ENCODE data around the gene IL4I1.

The IL4I1 gene

GRCh38 chr19:49875857-49876421 is 20.7 kb downstream of the IL4I1 start:
- no peak for TF ChIP-seq ZFX (IDR thresholded peaks at IDR 0.05; ENCODE audit: borderline replicate concordance)
- TF ChIP-seq, protein P1, sequence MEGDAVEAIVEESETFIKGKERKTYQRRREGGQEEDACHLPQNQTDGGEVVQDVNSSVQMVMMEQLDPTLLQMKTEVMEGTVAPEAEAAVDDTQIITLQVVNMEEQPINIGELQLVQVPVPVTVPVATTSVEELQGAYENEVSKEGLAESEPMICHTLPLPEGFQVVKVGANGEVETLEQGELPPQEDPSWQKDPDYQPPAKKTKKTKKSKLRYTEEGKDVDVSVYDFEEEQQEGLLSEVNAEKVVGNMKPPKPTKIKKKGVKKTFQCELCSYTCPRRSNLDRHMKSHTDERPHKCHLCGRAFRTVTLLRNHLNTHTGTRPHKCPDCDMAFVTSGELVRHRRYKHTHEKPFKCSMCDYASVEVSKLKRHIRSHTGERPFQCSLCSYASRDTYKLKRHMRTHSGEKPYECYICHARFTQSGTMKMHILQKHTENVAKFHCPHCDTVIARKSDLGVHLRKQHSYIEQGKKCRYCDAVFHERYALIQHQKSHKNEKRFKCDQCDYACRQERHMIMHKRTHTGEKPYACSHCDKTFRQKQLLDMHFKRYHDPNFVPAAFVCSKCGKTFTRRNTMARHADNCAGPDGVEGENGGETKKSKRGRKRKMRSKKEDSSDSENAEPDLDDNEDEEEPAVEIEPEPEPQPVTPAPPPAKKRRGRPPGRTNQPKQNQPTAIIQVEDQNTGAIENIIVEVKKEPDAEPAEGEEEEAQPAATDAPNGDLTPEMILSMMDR (IDR thresholded peaks at IDR 0.05), result no peak
- peak overlapping the region; percentile 97 for H3K27ac ChIP-seq

- TF ChIP-seq, protein P1 (IDR thresholded peaks at IDR 0.05), result no peak
- TF ChIP-seq ZFX (IDR thresholded peaks at IDR 0.05; ENCODE audit: borderline replicate concordance), result no peak
- H3K27ac ChIP-seq, result peak overlapping the region; percentile 97
These were observed 21.5 kb downstream of the IL4I1 start for GRCh38 chr19:49875177-49875576.

DNA sequence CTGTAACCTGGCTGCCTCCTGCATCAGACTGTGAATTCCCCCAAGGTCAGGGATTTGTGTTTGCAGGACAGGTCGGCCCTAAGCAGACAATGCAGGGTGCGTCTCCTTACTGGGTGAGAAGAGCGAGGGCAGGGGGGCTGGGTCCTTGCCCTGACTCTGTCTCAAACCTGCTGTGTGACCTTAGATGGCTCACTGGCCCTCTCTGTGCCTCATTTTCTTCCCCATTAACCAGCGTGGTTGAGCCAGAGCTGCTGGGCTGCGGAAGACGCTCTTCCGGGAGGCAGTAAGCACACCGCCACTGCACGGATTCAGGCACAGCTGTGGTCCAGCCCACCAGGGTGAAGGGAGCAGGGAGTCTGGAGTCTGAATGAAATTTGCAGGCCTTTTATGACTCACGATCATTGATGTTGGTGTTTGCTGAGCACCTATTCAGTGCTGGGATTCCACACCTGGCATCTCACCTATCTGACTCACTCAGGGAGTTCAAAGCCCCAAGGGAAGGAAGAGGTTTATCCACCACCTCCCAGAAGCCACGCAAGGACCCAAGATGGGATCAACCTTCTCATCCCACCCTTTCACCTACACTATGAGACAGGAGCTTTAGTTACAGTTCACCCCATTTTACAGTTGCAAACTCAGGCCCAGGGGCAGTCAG is 22.1 kb downstream of the IL4I1 start:
- peak overlapping the region; percentile 97 for H3K27ac ChIP-seq
- no peak for TF ChIP-seq ZFX (IDR thresholded peaks at IDR 0.05; ENCODE audit: borderline replicate concordance)
- TF ChIP-seq, protein P1 (IDR thresholded peaks at IDR 0.05), result no peak

- TF ChIP-seq, protein P1 (IDR thresholded peaks at IDR 0.05), result no peak
- TF ChIP-seq ZFX (IDR thresholded peaks at IDR 0.05; ENCODE audit: borderline replicate concordance), result no peak
- H3K27ac ChIP-seq, result peak overlapping the region; percentile 97; the same call in 1 of the 2 replicates
These were observed 22.9 kb downstream of the IL4I1 start for GRCh38 chr19:49873834-49874233.

DNA sequence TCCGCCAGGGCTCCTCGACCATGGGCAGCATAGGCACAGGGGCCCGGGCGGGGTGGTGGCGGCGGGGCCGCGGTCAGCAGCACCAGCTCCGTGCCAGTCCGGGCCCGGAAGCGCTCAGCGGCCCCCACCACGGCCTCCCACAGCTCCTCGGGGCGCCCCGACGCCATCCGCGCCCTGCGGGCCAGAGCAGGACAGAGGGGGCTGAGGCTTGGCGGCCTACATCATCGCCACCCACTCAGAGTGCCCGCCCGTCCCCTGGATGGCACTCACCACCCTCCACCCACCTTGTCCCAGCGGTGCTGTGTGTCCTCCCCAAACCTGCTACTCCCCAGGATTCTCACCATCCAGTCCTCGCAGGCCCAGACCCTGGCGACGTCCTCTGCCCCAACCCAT is 23.6 kb downstream of the IL4I1 start:
- H3K27ac ChIP-seq, result no peak overlapping the region
- TF ChIP-seq, protein P1 (IDR thresholded peaks at IDR 0.05), result no peak
- TF ChIP-seq ZFX (IDR thresholded peaks at IDR 0.05; ENCODE audit: borderline replicate concordance), result no peak

GRCh38 chr19:49872245-49873128 is 24.2 kb downstream of the IL4I1 start:
- H3K27ac ChIP-seq, result peak overlapping the region; percentile 93
- TF ChIP-seq ZFX (IDR thresholded peaks at IDR 0.05; ENCODE audit: borderline replicate concordance), result no peak
- TF ChIP-seq, protein P1 (IDR thresholded peaks at IDR 0.05), result no peak

Data from 22Rv1 (cell line).